ENCODE data around the gene EML1.

EML1 gene

GRCh38 chr14:99795046-99795445 lies 1.8 kb downstream of the EML1 start:
- no peak overlapping the region for H3K4me3 ChIP-seq (ENCODE audit: low read length)
- no peak for TF ChIP-seq CTCF (IDR thresholded peaks at IDR 0.05; ENCODE audit: insufficient read depth, low read depth, low read length, missing control alignments)
- no peak for DNase-seq (ENCODE audit: low read depth)

- no peak for DNase-seq (ENCODE audit: low read depth)
- no peak for TF ChIP-seq CTCF (IDR thresholded peaks at IDR 0.05; ENCODE audit: insufficient read depth, low read depth, low read length, missing control alignments)
- H3K4me3 ChIP-seq (ENCODE audit: low read length) = no peak overlapping the region
These were observed 4.0 kb downstream of the EML1 start for GRCh38 chr14:99797231-99797630.

GRCh38 chr14:99800781-99801180 lies 7.6 kb downstream of the EML1 start:
- H3K4me3 ChIP-seq (ENCODE audit: low read length) = no peak overlapping the region
- no peak for DNase-seq (ENCODE audit: low read depth)
- TF ChIP-seq CTCF (IDR thresholded peaks at IDR 0.05; ENCODE audit: insufficient read depth, low read depth, low read length, missing control alignments) = no peak

GRCh38 chr14:99802301-99803105 lies 9.3 kb downstream of the EML1 start:
- no peak overlapping the region for H3K4me3 ChIP-seq (ENCODE audit: low read length)
- no peak for TF ChIP-seq CTCF (IDR thresholded peaks at IDR 0.05; ENCODE audit: insufficient read depth, low read depth, low read length, missing control alignments)
- no peak for DNase-seq (ENCODE audit: low read depth)

GRCh38 chr14:99803106-99803775 lies 10.0 kb downstream of the EML1 start:
- no peak for DNase-seq (ENCODE audit: low read depth)
- H3K4me3 ChIP-seq (ENCODE audit: low read length) = no peak overlapping the region
- no peak for TF ChIP-seq CTCF (IDR thresholded peaks at IDR 0.05; ENCODE audit: insufficient read depth, low read depth, low read length, missing control alignments)

- no peak overlapping the region for H3K4me3 ChIP-seq (ENCODE audit: low read length)
- DNase-seq (ENCODE audit: low read depth) = no peak
- no peak for TF ChIP-seq CTCF (IDR thresholded peaks at IDR 0.05; ENCODE audit: insufficient read depth, low read depth, low read length, missing control alignments)
These were observed 10.6 kb downstream of the EML1 start for GRCh38 chr14:99803803-99804202.
